T-helper 1 cell treated with Interleukin-12 subunit alpha and Interleukin-12 subunit beta and Interleukin-4 antibody, amounts not matched to agents 30 μg/mL and 1 μg/mL, for 36 hours (primary cell): ENCODE results near the gene SLC6A19.
"Not testable (repeated sequence)": the region's sequence is repeated elsewhere in the genome, so short reads cannot be mapped to it uniquely, and the experiment has no call there.

Experiments
- H3K27ac Mint-ChIP-seq: one replicate; pipeline ENCODE4 v1.8.0; 2021; ENCODE audit warnings: mild to moderate bottlenecking, mixed read lengths
- H3K27me3 Mint-ChIP-seq: one replicate; pipeline ENCODE4 v1.8.0; 2021; ENCODE audit warnings: low read depth, mixed read lengths
- H3K36me3 Mint-ChIP-seq: one replicate; pipeline ENCODE4 v1.8.0; 2021; ENCODE audit warnings: low read depth, mixed read lengths
- H3K4me1 Mint-ChIP-seq: one replicate; pipeline ENCODE4 v1.8.0; 2021; ENCODE audit warnings: low read depth, mixed read lengths
- H3K4me3 Mint-ChIP-seq: one replicate; pipeline ENCODE4 v1.8.0; 2021; ENCODE audit warnings: mild to moderate bottlenecking, moderate library complexity, mixed read lengths
- H3K9me3 Mint-ChIP-seq: one replicate; pipeline ENCODE4 v1.8.0; 2021; ENCODE audit warnings: mixed read lengths

SLC6A19 gene

DNA sequence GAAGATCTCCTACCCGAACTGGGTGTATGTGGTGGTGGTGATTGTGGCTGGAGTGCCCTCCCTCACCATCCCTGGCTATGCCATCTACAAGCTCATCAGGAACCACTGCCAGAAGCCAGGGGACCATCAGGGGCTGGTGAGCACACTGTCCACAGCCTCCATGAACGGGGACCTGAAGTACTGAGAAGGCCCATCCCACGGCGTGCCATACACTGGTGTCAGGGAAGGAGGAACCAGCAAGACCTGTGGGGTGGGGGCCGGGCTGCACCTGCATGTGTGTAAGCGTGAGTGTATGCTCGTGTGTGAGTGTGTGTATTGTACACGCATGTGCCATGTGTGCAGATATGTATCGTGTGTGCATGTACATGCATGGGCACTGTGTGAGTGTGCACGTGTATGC, 20.3 kb downstream of the SLC6A19 start:
- H3K27ac Mint-ChIP-seq: no peak overlapping the region
- H3K27me3 Mint-ChIP-seq: no peaks in the 10 kb centered on the region
- H3K4me1 Mint-ChIP-seq: no peaks in the 10 kb centered on the region
- H3K36me3 Mint-ChIP-seq: no peaks in the 10 kb centered on the region
- peaks cover 8% of the 10 kb centered on the region for H3K9me3 Mint-ChIP-seq
- H3K4me3 Mint-ChIP-seq: no peak overlapping the region

DNA sequence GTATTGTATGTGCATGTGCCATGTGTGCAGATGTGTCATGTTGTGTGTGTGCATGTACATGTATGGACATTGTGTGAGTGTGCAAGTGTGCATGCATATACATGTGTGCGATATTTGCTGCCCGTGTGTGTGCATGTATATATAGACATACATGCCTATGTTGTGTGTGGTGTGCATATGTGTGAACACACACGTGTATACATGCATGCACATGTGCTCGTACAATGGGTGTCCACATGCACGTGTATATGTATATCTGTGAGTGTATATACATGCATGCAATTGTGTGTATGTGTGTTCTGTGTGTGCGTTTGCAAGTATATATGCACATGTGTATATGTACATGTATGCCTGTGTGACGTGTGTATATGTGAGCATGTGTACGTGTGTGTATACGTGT, 20.8 kb downstream of the SLC6A19 start:
- Mint-ChIP-seq H3K27ac (no peak overlapping the region), H3K27me3 (no peaks in the 10 kb centered on the region), H3K4me3 (no peak overlapping the region), H3K36me3 (no peaks in the 10 kb centered on the region), H3K9me3 (peaks cover 8% of the 10 kb centered on the region), H3K4me1 (no peaks in the 10 kb centered on the region)

DNA sequence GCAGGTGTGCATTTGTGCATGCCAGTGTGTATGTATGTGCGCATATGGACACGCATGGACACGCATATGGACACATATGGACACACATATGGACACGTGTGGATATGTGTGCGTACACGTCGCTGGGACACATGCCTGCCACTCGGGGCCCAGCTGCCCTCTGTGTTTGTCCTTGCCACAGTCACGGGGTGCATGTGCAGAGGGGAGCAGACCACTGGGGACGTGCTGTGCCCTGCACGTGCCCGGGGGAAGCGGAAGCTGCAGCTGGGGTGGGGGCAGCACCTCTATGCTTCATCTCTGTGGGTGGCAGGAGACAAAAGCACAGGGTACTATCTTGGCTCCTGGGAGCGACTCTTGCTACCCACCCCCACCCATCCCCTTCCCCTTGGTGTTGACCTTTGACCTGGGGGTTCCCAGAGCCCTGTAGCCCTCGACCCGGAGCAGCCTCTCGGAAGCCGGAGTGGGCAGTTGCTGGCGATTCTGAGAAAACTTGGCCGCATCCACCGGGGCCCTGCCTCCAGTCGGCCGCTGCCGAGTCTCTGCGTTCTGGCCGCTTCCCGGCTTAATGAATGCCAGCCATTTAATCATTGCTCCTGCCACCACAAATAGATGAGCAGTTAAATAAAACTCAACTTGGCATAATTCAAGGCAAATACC, 21.4 kb downstream of the SLC6A19 start:
- H3K27me3 Mint-ChIP-seq: no peaks in the 10 kb centered on the region
- no peaks in the 10 kb centered on the region for H3K36me3 Mint-ChIP-seq

DNA sequence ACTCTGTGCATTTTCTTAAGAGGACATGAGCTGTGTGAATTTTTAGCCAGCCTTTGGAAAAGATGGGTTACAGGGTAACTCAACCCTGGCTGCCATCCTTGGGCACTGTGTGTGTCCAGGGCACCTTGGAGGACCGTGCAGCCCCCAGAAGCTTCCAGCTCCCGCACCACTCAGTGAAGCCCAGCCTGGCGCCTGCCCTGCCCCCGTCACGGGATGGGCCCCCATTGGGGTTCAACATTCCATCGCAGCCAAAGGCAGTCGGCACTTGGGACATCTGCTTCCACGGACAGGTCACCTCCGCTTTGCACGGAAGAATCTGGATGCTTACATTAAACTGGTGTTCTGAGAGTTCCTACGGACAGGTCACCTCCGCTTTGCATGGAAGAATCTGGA, 21.9 kb downstream of the SLC6A19 start:
- Mint-ChIP-seq H3K27me3 (no peaks in the 10 kb centered on the region), H3K4me3 (no peak overlapping the region), H3K4me1 (peaks cover 6% of the 10 kb centered on the region), H3K27ac (no peak overlapping the region), H3K36me3 (no peaks in the 10 kb centered on the region), H3K9me3 (peaks cover 8% of the 10 kb centered on the region)

More for the DNA sequence above, 21.4 kb downstream of the SLC6A19 start:
- Mint-ChIP-seq H3K4me1 (peaks cover 4% of the 10 kb centered on the region), H3K4me3 (no peak overlapping the region), H3K9me3 (peaks cover 8% of the 10 kb centered on the region), H3K27ac (no peak overlapping the region)

DNA sequence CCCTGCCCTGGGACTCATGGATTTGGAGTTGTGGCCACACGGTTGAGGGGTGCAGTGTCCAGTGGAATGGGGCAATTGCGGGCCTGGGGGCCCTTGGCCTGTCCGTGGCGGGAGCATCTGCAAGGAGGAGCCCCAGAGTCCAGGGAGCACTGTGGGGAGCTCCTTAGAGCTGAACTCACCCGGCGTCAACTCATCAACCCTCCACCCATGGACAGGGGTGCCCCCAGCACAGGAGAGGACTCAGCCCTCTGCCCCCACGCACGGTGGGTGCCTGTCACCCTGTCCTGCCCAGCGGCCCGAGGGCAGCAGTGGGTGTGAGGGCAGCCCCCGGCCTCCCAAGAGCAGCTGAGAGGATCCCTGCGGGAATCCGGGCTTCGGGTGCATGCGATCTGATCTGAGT, 23.2 kb downstream of the SLC6A19 start:
- peaks cover 8% of the 10 kb centered on the region for H3K4me1 Mint-ChIP-seq
- no peak overlapping the region for H3K27ac Mint-ChIP-seq
- peaks cover 8% of the 10 kb centered on the region for H3K9me3 Mint-ChIP-seq
- H3K4me3 Mint-ChIP-seq: no peak overlapping the region
- peaks cover 7% of the 10 kb centered on the region for H3K27me3 Mint-ChIP-seq
- H3K36me3 Mint-ChIP-seq: no peaks in the 10 kb centered on the region

DNA sequence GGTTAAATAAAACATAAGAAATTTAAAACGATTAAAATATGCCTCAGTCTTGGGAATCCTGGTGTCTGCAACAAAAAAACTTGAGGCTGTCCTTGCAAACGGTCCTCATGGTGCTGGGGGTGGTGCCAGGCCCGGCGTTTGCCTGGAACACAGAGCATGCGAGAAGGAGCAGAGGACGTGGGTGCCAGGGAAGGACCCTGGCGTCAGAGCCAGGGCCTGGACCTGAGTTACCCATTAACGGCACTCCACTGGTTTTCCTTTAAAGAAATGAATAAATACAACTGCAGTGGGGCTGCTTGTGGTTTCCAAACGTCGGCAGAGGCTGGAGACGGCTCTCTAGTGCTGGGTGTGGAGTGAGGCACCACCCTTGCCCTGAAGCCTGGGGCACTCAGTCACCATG, 23.7 kb downstream of the SLC6A19 start, which contains the start of gene SLC6A18:
SLC6A18 (plus strand) TSS at position 301 of the 400 bp plus-strand sequence; CDS start at position 398, 97 bp downstream.
- Mint-ChIP-seq H3K27ac (no peak within 1 kb of the TSS), H3K27me3 (peaks cover 7% of the 10 kb centered on the region), H3K9me3 (peaks cover 8% of the 10 kb centered on the region), H3K4me3 (no peak within 1 kb of the TSS), H3K36me3 (no peaks in the 10 kb centered on the region), H3K4me1 (peaks cover 8% of the 10 kb centered on the region)

DNA sequence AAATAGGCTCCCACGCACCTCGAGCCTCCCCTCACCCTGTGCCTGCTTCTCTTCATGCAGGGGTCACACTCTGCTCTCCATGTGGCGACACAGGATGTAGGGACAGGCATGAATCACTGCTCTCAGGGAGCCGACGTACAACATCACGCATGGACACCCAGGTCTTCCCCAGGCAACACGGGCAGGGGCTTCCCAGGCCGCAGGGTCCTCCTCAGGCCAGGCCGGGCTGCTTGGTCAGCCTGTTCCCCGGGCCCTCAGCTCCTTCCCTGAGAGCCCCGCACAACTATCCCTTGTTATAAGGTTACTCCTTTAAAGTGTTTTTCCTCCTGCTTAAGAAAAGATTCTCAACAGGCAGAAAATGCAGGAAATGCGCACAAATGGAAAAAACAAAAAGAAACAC, 24.8 kb downstream of the SLC6A19 start:
- Mint-ChIP-seq H3K4me3 (no peak overlapping the region), H3K27me3 (peaks cover 7% of the 10 kb centered on the region), H3K4me1 (peaks cover 8% of the 10 kb centered on the region), H3K27ac (no peak overlapping the region), H3K9me3 (peaks cover 8% of the 10 kb centered on the region), H3K36me3 (no peaks in the 10 kb centered on the region)

DNA sequence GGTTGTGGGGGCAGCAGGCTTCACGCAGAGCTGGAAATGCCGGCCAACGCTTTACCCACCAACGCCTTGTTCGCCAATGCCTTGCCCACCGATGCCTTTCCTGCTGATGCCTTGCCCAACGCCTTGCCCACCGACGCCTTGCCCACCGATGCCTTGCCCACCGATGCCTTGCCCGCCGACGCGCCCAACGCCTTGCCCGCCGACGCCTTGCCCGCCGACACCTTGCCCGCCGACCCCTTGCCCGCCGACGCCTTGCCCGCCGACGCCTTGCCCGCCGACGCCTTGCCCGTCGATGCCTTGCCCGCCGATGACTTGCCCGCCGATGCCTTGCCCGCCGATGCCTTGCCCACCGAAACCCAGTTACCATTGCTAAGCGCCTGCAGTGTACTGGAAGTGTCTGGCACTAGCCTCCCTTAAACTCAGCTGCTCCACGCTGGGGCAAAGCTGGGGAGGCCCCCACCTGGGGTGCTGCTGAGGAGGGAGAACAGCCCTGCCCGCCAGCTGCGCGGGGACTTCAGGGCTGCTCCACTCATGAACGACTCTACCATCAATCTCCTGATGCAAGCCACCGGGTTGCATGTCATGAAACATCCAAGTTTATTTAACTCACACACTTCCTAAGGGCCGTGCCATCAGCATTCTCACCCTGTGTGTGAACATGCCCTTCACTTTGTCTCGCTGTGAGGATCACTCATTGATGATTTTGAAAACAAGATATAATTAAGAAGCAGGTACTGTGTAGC, 25.6 kb downstream of the SLC6A19 start:
- Mint-ChIP-seq H3K27ac (no peak overlapping the region), H3K27me3 (peaks cover 7% of the 10 kb centered on the region), H3K36me3 (no peaks in the 10 kb centered on the region), H3K9me3 (peaks cover 6% of the 10 kb centered on the region), H3K4me3 (no peak overlapping the region), H3K4me1 (peaks cover 8% of the 10 kb centered on the region)

DNA sequence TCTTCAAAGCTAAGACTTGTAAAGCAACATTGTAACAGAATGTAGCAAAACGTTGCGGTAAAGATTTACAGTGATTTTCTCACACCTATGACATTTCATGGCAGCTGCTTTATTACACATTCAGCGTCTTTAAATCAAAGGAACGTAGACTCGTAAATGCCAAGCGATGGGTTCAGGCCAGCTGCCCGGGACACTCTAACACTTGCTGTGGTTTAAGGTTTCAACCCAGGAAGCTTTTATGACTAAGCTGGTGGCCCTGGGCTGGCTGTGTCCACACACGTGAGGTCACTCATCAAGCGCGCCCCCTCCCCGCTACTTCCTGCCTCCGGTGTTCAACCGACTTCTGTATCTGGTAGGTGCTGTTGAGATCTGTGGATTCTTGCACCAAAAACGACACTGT, 26.3 kb downstream of the SLC6A19 start:
- H3K27ac Mint-ChIP-seq: no peak overlapping the region
- H3K9me3 Mint-ChIP-seq: no peaks in the 10 kb centered on the region
- peaks cover 7% of the 10 kb centered on the region for H3K27me3 Mint-ChIP-seq
- H3K4me3 Mint-ChIP-seq: no peak overlapping the region
- H3K36me3 Mint-ChIP-seq: no peaks in the 10 kb centered on the region
- peaks cover 8% of the 10 kb centered on the region for H3K4me1 Mint-ChIP-seq

DNA sequence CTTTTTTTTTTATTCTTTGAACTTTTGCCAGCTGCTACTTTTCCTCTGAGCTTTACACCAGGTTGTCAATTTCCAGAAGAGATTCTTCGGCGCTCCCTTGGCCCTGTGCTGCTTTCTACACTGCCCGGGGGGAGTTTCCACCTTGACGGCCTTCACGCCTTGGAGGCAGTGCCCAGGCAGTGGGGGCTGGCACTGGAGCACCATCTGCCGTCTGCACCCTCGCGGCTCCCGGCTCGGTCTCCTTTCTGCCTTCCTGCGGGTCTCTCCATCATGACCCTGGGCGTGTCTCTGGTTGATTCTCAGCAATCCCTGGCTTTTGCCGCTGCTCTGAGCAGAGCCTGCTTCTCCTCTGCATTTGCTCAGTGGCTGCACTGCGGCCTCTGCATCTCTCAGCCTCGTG, 26.7 kb downstream of the SLC6A19 start:
- peaks cover 7% of the 10 kb centered on the region for H3K27me3 Mint-ChIP-seq
- no peak overlapping the region for H3K4me3 Mint-ChIP-seq

DNA sequence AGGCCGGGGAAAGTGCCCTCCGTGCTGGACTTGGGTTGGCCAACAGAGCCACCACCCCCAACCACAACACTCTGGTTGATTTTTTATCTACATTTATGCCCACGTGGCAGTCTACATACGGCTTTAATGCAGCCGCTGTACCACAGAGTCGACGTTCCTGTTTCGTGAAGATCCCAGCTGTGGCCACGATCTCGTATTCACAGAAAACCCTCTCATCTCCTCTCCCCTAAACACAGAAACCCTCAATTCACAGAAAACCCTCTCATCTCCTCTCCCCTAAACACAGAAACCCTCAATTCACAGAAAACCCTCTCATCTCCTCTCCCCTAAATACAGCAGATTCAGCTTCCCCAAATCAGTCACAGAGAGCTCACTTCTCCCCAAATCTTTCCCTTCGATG, 27.6 kb downstream of the SLC6A19 start:
- not testable (repeated sequence) for H3K4me1 Mint-ChIP-seq, H3K9me3 Mint-ChIP-seq, H3K4me3 Mint-ChIP-seq, H3K36me3 Mint-ChIP-seq, H3K27me3 Mint-ChIP-seq, H3K27ac Mint-ChIP-seq

More for the DNA sequence above, 26.7 kb downstream of the SLC6A19 start:
- H3K36me3 Mint-ChIP-seq: no peaks in the 10 kb centered on the region
- no peak overlapping the region for H3K27ac Mint-ChIP-seq
- H3K9me3 Mint-ChIP-seq: no peaks in the 10 kb centered on the region
- H3K4me1 Mint-ChIP-seq: peaks cover 8% of the 10 kb centered on the region

DNA sequence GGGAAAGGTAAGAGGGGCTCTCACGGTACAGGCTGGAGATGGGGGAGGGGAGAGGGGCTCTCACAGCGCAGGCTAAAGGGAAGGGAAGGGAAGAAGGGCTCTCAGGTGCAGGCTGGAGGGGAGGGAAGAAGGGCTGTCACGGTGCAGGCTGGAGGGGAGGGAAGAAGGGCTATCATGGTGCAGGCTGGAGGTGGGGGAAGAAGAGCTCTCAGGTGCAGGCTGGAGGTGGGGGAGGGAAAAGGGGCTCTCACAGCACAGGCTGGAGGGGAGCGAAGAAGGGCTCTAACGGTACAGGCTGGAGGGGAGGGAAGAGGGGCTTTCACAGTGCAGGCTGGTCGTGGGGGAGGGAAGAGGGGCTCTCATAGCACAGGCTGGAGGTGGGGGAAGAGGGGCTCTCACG, 28.4 kb downstream of the SLC6A19 start:
- H3K4me3 Mint-ChIP-seq: no peak overlapping the region
- peaks cover 8% of the 10 kb centered on the region for H3K4me1 Mint-ChIP-seq
- H3K27ac Mint-ChIP-seq: no peak overlapping the region
- no peaks in the 10 kb centered on the region for H3K36me3 Mint-ChIP-seq
- H3K9me3 Mint-ChIP-seq: no peaks in the 10 kb centered on the region
- peaks cover 7% of the 10 kb centered on the region for H3K27me3 Mint-ChIP-seq

DNA sequence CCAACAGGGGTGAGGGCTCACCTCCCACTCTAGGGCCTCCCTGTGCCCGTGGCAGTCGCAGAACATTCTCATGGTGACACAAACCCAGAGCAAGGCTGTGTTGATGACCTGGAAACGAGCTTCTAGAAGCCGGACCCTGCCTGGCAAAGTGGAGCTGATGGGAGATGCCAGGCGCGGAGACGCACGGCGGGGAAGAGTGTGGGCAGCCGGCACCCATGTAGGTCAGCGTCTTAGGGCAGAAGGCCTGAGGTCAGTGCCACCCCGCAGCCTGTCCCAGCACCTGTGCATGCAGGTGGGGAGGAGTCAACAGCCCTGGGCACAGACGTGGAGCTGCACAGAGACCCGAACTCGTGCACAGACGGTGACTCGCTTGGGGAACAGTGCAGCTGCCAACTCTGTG, 29.2 kb downstream of the SLC6A19 start:
- Mint-ChIP-seq H3K27ac (no peak overlapping the region), H3K9me3 (peaks cover 1% of the 10 kb centered on the region), H3K4me1 (peaks cover 8% of the 10 kb centered on the region), H3K27me3 (peaks cover 7% of the 10 kb centered on the region), H3K36me3 (no peaks in the 10 kb centered on the region), H3K4me3 (no peak overlapping the region)

DNA sequence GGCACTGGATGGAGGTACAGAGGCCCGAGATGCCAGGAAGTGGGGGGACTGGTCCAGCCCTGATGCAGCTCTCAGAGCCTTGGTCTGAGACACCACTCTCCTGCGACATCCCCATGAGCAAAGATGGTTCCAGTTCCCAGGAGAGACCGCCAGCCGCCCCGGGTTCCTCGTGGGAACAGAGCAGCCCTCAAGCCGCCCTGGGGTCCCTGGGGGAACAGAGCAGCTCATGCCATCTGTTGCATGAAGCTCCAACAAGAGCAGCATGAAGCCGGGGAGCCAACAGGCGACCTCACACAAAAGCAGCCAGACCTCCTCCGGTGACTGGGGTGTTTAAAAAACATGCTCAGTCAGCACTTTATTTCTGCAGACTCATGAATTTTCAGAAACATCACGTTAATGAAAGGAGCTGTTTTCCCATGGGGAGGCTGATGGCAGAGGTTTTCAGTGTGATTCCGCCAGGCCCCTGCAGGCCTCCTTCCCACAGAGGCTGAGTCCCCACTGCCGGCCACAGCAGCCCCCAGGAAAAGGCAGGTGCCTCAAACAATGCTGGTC, 30.0 kb downstream of the SLC6A19 start:
- no peaks in the 10 kb centered on the region for H3K36me3 Mint-ChIP-seq

DNA sequence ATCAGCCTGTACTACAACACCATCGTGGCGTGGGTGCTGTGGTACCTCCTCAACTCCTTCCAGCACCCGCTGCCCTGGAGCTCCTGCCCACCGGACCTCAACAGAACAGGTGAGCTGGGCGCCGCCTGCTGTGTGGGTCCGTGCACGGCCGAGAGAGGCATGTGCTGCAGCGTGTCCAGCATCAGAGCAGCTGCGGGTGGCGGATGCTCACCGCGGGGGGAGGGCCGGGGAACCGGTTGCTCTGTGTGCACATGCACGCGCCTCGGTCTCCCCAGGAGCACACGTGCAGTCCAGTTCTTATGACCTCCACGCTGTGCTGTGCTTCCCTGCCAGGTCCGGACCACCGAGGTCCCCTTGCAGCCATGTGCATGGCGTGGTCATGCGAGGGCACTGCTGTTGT, 31.4 kb downstream of the SLC6A19 start:
- H3K9me3 Mint-ChIP-seq: peaks cover 16% of the 10 kb centered on the region
- H3K4me1 Mint-ChIP-seq: peaks cover 4% of the 10 kb centered on the region
- no peak overlapping the region for H3K4me3 Mint-ChIP-seq
- H3K36me3 Mint-ChIP-seq: no peaks in the 10 kb centered on the region
- H3K27me3 Mint-ChIP-seq: peaks cover 7% of the 10 kb centered on the region
- H3K27ac Mint-ChIP-seq: no peak overlapping the region

More for the DNA sequence above, 30.0 kb downstream of the SLC6A19 start:
- peaks cover 7% of the 10 kb centered on the region for H3K27me3 Mint-ChIP-seq
- H3K4me1 Mint-ChIP-seq: peaks cover 8% of the 10 kb centered on the region
- no peak overlapping the region for H3K27ac Mint-ChIP-seq
- H3K4me3 Mint-ChIP-seq: no peak overlapping the region
- H3K9me3 Mint-ChIP-seq: peaks cover 10% of the 10 kb centered on the region
